ENCODE measurements around the gene IFNL2. TPM values are rescaled to one million over a fixed set of nuclear protein-coding genes. Genes with fewer than 3 reads are reported as not detected.

Gene IFNL2
- not detected in 2 replicates for total RNA-seq

DNA sequence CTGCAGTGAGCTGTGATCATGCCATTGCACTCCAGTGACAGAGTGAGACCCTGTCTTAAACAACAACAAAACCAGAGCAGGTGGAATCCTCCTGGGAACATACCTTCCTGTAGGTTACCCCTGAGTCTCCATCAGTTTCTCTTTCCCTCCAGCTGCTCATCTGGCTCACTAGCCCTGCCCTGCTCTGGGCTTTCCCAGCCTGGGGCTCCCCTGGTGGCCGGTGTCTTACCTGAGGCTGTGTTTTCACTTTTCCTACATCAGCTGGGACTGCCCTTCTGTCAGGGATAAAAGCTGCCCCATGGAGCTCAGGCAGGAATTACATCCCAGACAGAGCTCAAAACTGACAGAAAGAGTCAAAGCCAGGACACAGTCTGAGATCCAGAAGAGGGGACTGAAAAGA is at the start of gene IFNL2:
IFNL2 (plus strand) TSS at position 312 of the 400 bp plus-strand sequence. CDS start 173 bp downstream, outside the sequence.

DNA sequence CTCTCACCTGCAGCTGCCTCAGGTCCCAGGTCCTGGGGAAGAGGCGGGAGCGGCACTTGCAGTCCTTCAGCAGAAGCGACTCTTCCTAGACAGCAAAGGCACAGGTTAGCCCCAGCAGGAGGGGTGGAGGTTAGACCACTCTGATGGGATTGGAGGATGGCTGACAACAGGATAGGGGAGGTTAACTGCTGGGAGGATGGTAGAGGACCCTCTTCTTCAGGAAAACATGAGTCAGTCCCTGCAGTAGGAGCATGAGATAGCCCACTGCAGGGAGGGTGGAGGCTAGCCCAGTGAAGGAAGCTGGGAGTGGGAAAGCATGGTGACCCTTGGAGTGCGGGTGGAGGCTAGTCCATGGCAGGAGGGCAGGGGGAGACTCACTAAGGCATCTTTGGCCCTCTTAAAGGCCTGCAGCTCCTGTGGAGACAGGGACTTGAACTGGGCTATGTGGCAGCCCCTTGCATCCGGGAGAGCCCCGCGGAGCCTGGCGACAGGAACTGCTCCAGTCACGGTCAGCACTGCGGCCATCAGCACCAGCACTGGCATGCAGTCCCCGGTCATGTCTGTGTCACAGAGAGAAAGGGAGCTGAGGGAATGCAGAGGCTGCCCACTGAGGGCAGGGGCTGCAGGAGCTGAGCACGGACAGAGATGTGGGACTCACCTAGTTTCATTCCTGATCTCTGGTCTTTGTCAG is 23.6 kb upstream of the IFNL2 start, which contains the start of gene IFNL3:
IFNL3 (minus strand) TSS at position 597 of the 691 bp plus-strand sequence; CDS start at position 558, 39 bp downstream.

DNA sequence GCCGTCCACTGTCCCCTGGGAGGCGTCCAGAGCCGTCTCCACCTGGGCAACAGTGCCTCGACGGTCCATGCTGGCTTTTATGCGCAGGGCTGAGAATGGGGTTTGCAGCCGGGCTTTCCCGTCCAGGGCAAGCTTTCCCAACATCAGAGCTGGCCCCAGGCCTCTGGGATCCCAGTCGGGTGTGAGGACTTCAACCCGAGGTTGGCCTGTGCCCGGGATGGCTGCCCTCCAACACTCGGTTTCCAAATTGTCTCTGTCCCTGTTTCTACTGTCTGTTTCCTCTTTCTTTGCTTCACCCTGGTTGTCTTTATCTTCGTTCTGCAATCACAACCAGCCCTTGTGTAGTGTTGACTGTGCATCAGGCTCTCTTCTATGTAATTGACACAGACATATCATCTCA is 19.4 kb upstream of the IFNL2 start, which contains the start of gene IFNL4:
IFNL4 (minus strand) TSS at position 51 of the 400 bp plus-strand sequence.

DNA sequence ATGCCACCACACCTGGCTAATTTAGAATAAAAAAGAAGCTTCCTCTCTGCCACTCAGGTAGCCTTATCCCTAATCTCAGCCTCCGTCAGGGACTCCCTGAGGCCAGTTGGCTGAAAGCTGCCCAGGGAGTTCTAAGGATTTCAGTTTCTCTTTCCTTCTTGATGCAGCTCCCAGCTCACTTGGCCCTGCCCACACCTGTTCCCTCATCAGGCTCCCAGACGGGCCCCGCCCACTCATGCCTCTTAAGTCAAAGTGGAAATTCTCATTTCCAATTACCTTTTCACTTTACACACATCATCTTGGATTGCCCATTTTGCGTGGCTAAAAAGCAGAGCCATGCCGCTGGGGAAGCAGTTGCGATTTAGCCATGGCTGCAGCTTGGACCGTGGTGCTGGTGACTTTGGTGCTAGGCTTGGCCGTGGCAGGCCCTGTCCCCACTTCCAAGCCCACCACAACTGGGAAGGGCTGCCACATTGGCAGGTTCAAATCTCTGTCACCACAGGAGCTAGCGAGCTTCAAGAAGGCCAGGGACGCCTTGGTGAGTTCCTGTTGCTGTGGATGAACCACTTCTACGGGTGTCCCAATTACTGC is 28.0 kb downstream of the IFNL2 start, which contains the start of gene IFNL1:
IFNL1 (plus strand) TSS at position 353 of the 591 bp plus-strand sequence; CDS start at position 368, 15 bp downstream.

Other genes starting within 250 kb of the IFNL2 start
- 2.7 and 3.6 TPM in 2 replicates for gene FBXO27, start 235.8 kb upstream of the IFNL2 start, total RNA-seq
- gene ACP7, start 184.0 kb upstream of the IFNL2 start, total RNA-seq: 0.34 and 0.45 TPM in 2 replicates
- gene PAK4, start 142.6 kb upstream of the IFNL2 start, total RNA-seq: 19.2 and 21.4 TPM in 2 replicates
- not detected in 2 replicates for gene NCCRP1, start 71.4 kb upstream of the IFNL2 start, total RNA-seq
- not detected in 2 replicates for gene SYCN, start 64.1 kb upstream of the IFNL2 start, total RNA-seq
- not detected in 2 replicates for gene IFNL3, start 23.4 kb upstream of the IFNL2 start, total RNA-seq
- gene IFNL4, start 19.5 kb upstream of the IFNL2 start, total RNA-seq: not detected in 2 replicates
- not detected in 2 replicates for gene IFNL1, start 28.0 kb downstream of the IFNL2 start, total RNA-seq
- 0.30 and 0.67 TPM in 2 replicates for gene LRFN1, start 52.5 kb downstream of the IFNL2 start, total RNA-seq
- 1.0 and 2.7 TPM in 2 replicates for gene GMFG, start 67.6 kb downstream of the IFNL2 start, total RNA-seq
- gene SAMD4B, start 74.0 kb downstream of the IFNL2 start, total RNA-seq: 55.0 and 58.2 TPM in 2 replicates
- 55.2 and 61.9 TPM in 2 replicates for gene PAF1, start 122.7 kb downstream of the IFNL2 start, total RNA-seq
- 26.4 and 34.3 TPM in 2 replicates for gene MED29, start 123.0 kb downstream of the IFNL2 start, total RNA-seq
- gene ZFP36, start 138.5 kb downstream of the IFNL2 start, total RNA-seq: 35.8 and 38.3 TPM in 2 replicates
- gene PLEKHG2, start 144.3 kb downstream of the IFNL2 start, total RNA-seq: 11.7 and 15.5 TPM in 2 replicates
- gene RPS16, start 167.6 kb downstream of the IFNL2 start, total RNA-seq: 1,802 and 2,514 TPM in 2 replicates
- 57.0 and 63.8 TPM in 2 replicates for gene SUPT5H, start 177.2 kb downstream of the IFNL2 start, total RNA-seq
- 134 and 139 TPM in 2 replicates for gene TIMM50, start 212.4 kb downstream of the IFNL2 start, total RNA-seq
- gene DLL3, start 230.6 kb downstream of the IFNL2 start, total RNA-seq: 0.67 and 1.3 TPM in 2 replicates
- gene SELENOV, start 246.7 kb downstream of the IFNL2 start, total RNA-seq: not detected in 2 replicates

All from bronchus fibroblast of lung (primary cell).